CD4-positive, alpha-beta T cell treated with Interleukin-1 beta for 1 hour (primary cell): Measurements from ENCODE around the gene RYR1.
A peak's percentile ranks its signal among the peaks of the same experiment; 100 is the strongest.
"Not testable (repeated sequence)": the region's sequence is repeated elsewhere in the genome, so short reads cannot be mapped to it uniquely, and the experiment has no call there.

Experiments used
- DNase-seq, 2 donors: peaks; one replicate each; pipeline ENCODE4 v3.0.0-alpha.2; 2020 to 2022

Gene RYR1

DNA sequence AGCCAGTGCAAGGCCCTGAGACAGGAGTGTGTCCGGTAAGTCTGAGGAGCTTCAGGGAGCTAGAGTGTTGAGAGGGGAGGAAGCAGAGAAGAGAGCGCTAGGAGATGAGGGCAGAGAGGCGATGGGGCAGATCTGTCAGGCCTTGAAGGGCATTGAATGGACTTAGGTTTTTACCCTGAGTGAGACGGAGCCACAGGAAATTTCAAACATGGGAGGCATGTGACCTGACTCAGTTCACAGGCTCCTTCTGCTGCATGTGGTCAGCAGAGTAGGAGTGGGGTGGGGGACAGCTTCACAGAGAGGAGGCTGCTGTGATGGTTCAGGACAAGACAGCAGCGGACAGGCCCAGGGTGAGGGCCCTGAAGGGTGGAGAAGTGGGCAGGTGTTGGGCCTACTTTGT lies 33.1 kb upstream of the RYR1 start:
- no peak for DNase-seq

DNA sequence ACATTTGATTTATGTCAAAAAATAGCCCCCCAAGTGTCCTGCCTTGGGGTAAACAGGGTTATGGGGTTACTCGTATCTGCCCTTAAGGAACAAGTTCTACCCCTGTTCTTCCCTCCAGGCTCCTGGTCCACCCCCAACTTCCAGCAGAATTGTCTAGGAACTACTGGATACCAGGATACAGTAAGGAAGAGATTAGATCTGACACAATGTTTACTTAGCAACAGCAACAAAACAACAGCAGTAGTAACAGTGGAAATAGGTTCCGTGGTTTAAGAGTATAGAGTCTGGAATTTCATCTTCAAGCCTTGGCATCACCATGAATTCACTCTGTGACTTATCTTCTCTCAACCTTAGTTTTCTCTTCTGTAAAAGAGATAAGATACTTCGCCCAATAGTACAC lies 32.3 kb upstream of the RYR1 start:
- no peak for DNase-seq

DNA sequence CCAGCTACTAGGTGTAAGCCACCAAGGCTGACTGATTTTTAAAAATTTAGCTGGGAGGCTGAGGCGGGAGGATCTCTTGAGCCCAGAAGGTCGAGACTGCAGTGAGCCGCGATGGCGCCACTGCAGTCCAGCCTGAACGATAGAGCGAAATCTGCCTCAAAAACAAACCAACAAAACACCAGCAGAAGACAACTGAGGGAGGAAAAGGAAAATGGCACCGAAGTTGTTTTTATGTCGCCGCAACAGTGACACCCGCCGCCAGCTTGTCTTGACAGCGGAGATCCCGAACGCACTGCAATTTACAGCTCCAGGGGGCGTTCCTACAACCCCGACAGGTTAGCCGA lies 30.9 kb upstream of the RYR1 start:
- DNase-seq, result no peak

DNA sequence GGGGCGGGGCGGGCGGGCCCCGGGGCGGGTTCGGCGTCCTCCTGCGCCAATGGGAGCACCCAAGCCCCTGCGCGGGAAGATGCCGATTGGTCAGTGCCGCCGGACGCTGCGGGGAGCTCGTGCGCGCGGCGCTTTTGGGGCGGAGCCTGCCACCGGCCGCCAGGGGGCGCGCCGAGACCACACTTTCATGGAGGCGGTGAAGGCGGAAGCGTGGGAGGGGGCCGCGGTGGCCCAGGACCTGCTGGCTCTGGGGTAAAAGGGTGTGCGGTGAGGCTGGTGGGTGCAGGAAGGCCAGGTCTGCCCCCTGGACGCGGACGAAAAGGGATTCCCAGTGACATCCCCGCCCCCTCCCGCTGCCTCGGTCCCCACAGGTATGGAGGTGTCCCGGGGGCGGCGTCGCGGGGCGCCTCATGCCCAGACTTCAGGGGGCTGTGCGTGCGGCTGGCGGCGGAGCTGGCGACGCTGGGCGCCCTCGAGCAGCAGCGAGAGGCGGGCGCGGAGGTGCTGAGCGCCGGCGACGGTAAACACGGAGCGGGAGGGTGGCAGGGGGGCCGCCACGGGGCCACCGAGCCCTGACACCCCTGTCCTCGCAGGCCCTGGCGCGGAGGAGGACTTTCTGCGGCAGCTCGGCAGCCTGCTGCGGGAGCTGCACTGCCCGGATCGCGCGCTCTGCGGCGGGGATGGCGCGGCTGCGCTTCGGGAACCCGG lies 30.4 kb upstream of the RYR1 start, which contains the start of gene FAM98C:
Gene FAM98C (plus strand): TSS at position 127 of the 708 bp plus-strand sequence. CDS start 61 bp downstream, at position 188.
- DNase-seq, result peak; percentile 98 to 99

DNA sequence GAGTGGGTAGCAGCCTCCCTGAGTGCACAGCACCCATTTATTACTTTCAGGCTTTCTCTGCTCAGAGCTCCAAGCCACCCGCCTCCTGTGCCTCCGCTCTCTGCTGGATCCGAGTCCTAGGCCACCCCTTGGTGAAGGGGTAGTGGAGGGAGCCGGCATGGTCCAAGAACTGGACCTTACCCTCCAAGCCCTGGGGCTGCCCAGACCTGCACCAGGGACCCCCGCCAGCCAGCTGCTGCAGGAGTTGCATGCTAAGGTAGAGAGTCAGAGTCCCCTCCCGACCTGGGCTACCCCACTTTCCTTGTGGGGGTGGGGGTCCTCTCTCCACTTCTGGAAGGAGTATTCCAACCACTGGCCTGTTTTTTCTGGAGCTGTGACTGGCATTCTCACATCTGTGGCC lies 28.6 kb upstream of the RYR1 start:
- DNase-seq, result no peak

DNA sequence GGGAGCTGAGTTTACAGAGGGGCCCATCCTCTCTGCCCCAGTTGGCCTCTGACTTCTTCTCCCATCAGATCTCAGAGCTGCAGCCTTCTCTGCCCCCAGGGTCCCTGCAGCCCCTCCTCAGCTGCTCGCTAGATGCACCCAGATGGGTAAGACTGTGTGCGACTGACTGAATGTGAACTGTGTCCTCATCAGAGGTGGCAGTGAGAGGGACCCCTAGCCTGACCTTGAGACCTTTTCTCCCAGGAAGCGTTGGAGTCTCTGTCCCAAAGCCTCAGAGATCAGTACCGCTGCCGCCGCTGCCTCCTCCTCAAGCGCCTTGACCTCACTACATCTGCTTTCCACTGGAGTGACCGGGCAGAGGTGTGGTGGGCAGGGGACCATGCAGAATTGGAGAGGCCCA lies 28.2 kb upstream of the RYR1 start:
- no peak for DNase-seq

DNA sequence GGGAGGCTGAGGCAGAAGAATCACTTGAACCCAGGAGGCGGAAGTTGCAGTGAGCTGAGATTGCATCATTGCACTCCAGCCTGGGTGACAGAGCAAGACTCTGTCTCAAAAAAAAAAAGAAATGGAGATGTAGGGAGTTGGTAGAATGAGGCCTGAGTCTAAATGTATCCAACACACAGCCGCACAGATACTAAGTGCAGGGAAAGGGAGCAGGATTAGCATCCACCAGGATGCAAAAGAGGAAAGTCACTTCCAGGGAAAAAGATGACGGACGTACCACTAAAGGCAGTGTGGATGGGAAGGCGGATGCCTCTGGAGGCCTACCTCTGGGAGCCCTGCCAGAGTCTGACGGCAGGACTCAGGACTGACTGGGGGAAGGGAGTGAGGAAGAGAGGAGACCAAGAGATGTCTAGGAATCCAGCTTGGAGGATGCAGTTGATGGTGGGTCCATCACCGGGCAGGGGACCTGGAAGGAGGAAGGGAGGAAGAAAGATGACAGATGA lies 23.8 kb upstream of the RYR1 start:
- DNase-seq, result no peak

DNA sequence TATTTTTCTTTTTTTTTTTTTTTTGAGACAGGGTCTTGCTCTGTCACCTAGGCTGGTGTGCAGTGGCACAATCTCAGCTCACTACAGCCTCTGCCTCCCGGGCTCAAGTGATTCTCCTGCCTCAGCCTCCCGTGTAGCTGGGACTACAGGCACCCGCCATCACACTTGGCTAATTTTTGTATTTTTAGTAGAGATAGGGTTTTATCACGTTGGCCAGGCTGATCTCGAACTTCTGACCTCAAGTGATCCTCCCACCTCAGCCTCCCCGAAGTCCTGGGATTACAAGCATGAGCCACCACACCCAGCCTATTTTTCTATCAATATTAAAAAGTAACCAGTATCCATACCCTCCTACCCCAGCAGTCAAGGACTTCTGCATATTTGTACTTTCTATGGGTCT lies 23.1 kb upstream of the RYR1 start:
- not testable (repeated sequence) for DNase-seq

DNA sequence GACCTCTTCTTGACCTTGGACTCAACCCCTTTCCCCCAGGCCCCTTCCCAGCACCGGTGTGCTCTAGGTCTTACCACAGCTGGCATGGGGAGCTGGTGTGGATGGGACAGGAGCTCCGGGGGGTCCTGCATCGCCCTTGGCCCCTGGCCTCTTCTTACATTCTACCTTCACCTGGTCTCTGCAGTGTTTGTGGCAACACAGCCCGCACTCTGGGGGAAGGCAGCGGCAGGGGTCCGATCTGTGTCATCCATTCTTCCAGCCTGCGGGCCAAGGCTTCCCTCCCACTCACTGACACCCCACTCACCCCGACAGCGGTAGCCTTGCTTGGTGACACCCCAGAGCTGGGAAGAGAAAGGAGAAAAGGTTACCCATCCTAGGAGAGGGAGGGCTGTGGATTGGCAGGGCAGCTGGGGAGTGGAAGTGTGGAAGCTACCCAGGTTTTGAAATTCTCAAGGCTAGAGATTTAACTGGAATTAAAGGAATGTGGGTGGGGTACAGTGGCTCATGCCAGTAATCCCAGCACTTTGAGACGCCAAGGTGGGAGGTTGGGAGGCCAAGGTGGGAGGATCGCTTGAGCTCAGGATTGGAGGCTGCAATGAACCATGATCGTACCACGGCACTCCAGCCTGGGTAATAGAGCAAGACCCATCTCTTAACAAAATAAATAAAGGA lies 22.3 kb upstream of the RYR1 start:
- no peak for DNase-seq

DNA sequence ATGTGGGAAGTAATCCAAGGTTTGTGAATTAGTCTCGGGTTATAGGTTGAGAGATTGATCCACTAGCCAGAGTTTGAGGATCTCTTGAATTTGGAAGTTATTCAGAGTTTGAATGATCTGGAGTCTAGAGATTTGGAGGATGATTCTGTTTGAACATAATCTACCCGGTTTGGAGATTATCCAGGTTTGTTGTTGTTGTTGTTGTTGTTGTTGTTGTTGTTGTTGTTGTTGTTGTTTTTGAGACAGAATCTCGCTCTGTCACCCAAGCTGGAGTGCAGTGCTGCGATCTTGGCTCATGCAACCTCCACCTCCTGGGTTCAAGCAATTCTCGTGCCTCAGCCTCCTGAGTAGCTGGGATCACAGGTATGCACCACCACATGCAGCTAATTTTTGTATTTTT lies 21.6 kb upstream of the RYR1 start:
- not testable (repeated sequence) for DNase-seq

DNA sequence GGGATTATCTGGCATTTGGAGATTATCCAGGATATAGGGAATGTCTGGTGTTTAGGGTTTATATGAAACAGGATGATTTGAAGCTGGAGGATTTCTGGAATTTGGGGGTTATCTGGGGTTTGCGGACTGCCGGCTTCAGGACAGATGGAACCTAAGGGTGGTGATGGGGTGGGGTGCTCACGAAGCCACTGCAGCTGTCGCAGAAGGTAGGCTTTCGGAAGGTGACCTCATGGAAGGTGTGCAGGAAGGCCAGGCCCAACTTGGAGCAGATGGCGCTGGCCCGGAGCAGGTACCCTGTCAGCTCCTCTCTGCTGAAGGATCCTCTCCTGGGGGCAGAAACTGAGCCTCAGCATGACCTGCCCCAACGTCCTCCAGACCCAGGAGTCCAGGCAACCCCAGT lies 21.0 kb upstream of the RYR1 start:
- DNase-seq, result no peak

DNA sequence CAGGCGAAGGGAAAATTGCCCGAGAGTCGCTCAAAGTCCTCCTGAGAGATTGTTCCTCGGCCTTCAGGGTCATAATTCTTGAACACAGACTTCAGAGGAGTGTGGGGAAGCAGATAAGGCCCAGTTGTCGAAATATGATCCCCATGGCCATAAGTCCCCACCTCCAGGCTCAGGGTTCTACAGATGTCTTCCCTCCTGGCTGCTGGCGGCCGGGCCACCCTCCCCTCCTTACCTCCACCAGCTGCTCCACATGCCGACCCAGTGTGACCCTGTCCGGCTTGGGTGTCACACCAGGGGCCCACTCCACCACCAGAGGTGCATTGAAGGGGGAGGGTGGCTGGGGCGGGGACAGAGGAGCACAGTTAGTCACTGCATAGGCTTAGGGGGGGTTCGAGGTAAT lies 20.5 kb upstream of the RYR1 start:
- no peak for DNase-seq

DNA sequence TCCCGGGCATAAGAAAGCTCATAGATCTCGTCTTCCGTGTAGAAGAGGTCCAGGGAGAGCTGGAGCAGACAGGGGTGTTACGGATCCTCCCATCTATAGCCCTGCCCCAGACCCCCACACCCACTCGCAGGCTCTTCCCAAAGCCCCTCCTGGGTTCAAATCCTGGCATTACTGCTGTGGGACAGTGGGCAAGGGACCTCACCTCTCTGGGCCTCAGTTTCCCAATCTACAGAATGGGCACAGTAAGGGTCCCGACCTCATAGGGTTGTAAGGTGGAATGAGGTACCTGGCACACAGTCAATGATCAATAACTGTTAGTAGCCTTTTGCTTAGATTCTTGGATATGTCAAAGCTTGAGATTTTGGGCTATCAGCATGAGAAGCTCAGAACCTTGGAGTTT lies 20.1 kb upstream of the RYR1 start:
- DNase-seq, result no peak

DNA sequence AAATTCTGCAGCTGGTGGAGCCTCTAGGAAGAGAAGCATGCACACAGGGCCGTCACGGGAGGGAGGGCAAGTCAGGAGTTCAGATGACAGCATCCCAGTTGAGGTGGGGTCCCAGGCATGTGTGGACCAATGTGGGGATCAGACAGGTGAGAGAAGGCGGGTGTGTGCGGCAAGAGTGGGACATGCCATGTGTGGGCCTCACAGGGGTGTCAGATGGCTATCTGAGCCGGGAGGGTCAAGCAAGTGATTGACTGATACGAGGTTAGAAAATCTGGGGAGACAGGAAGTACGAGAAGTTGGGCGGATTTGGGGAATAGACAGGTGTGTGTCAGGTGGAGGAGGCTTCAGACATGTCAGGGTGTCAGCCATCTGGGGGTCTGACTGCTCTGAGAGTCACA lies 16.3 kb upstream of the RYR1 start:
- no peak for DNase-seq

DNA sequence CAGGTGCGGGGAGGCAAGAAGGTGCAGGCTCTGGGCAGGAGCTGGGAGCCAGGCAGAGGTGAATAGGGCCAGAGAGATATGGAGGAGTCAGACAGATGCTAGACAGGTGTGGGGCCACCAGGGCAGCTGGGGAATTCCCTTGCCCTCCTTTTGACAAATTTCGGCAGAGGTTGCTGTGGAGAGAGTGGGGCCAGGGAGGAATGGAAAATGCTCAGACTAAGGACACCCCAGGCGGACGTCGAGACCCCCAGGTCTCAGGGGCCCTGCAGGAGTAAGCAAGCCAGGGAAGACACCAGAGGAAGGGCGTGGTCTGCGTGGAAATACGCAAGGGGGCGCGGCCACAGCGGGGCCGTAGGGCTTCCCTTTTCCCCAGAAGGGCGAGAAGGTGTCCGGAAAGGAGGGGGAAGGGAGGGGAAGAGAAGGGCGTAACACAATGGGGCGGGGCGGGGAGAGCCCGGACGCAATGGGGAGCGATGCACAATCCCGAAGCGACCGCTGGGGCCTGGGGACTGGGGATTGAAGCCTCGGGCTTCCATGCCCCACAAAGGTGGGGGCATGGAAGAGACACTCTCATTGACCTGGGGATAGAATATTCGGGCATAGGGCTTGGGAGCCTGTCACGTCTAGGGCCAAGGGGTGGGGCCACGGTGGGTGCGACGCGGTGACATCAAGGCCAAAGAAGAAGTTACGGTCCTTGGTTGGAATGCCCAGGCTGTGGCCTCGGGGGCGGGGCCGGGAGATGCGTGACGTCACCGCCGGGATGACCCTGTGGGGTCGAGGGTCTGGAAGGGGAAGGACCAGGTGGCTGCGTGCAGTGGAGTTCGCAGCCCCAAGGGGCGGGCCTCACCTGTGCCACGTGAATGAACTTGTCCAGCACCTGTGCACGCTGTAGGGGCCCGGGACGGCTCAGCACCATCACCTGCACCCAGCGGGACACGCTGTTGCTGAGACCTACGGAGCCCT lies 15.7 kb upstream of the RYR1 start:
- DNase-seq, result peak; percentile 68 to 79

DNA sequence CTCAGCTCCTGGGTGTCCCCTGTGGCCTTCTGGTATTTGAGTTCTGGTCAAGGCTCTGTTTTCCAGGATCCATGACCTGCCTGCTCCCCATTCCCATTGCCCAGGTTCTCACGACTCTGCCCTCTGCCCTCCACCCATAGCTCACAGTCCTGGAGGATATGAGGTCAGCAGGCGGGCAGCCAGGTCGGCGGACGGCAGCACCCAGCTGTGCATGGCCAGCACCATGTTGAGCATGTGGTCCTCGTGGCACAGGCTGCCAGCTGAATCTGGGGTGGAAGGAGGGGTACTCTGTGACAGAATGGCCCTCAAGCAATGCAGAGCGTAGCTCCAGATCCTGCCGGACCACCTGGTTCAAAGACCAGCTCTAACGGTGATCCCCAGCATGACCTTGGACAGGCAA lies 12.6 kb upstream of the RYR1 start:
- DNase-seq, result no peak

DNA sequence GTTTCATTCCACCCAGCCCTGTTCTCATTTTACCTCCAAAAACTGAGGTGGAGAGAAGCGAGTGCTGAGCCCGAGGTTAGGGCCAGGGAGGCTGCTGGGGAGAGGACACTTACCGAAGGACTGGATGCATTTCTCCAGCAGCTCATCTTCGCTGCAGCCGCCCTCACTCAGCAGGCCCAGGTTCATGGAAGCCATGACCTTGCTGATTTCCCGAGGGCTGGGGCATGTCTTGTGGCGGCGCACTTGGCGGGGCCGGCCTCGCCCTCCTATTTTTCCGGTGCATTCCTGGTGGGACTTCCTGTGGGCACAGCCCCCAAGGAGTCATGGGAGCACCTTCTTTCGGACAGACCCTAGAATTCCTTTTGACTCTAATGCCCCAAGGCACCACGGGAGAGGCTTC lies 11.6 kb upstream of the RYR1 start:
- DNase-seq, result no peak

DNA sequence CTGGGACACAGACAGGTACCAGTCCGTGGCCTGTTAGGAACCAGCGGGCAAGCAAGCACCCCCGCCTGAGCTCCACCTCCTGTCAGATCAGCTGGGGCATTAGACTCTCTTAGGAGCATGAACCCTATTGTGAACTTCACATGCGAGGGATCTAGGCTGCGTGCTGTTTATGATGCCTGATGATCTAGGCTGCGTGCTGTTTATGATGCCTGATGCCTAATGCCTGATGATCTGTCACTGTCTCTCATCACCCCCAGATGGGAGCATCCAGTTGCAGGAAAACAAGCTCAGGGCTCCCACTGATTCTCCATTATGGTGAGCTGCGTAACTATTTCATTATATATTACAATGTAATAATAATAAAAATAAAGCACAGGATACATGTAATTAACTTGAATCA lies 11.1 kb upstream of the RYR1 start:
- no peak for DNase-seq

DNA sequence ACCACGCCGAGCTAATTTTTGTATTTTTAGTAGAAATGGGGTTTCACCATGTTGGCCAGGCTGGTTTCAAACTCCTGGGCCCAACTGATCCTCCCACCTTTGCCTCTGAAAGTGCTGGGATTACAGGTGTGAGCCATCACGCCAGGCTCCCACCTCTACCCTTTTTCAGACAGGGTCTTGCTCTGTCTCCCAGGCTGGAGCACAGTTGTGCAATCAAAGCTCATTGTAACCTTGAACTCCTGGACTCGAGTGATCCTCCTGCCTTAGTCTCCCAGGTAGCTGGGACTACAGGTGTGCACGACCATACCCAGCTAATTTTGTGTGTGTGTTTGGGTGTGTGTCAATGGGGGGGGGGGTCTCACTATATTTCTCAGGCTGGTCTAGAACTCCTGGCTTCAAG lies 9.2 kb upstream of the RYR1 start:
- DNase-seq, result no peak

DNA sequence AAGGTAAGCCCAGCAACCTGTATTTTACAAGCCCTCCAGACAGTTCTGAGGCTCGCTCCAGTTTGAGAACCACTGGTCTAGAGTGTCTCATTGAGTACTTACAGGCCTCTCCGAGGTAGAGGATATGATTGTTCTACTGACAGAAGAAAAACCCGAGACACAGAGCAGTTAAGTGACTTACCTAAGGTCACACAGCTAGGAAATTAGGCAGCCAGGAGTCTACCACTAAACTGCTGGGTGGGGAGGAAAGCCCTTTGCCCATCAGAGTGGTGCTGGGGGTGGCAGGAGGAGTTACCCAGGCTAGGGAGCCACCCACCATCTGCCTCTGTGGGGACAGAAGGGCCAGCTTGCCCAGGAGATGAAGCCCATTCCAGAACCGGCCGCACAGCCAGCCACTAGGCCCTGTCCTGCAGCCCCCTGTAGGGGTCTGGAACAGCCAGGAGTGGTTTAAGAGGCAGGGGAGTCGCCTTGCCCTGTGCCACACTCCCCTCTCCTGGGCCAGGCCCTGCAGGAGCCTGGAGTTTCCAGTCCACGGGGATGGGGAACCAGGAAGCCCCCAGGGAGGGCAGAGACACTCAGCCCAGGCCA lies 8.2 kb upstream of the RYR1 start:
- no peak for DNase-seq

DNA sequence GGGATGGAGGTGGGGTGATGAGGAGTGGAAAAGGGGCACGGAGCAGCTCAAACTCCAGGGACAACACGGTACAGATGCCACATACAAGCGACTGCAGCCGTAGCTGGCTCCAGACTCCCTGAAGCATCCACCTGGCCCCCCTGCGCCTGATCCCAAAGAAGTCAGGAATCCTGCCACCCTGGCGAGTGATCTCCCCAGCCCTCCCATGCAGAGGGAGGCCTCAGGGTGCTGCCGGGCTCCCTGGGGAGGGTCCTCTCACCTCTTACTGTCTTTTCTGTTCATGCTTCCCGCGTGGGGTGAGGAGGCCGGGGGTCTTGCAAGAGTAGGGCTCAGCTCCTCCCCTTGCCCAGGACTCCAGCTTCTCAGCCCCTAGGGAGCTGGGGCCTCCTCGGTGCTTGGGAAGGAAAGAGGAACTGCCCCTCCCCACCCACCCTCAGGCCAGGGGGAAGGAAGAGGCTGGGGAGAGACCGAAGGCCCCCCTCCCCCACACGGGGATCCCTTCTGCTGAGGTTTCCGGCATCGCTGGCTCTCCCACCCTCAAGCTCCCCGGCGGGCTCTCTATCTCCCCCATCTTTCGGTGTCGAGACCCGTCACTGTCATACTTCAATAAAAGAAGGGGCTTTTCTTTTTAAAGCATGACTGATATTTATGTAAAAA lies 7.6 kb upstream of the RYR1 start, which contains the start of gene RASGRP4:
Gene RASGRP4 (minus strand): TSS at position 410 of the 657 bp plus-strand sequence. CDS start 128 bp downstream, at position 282.
- peak; percentile 35 to 54 for DNase-seq

DNA sequence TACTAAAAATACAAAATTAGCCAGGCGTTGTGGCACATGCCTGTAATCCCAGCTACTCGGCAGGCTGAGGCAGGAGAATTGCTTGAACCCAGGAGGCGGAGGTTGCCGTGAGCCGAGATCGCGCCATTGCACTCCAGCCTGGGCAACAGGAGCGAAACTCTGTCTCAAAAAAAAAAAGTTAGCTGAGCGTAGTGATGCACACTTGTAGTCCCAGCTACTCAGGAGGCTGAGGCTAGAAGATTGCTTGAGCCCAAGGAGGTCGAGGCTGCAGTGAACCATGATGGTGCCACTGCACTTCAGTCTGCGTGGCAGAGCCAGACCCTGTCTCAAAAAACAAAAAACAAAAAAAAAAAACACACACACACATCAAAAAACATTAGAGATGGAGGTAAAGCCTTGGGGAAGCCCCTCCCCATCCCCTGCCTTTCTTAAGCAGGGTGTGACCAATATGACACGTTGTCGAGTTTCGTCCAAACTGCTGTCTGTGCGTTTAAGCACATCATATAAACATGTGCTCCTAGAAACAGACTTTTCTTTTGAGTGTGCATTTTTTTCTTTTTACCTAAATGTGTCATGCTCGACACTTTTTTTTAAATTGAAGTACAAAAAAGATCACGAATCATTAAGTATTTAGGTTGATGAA lies 6.3 kb upstream of the RYR1 start:
- DNase-seq, result peak; percentile 24 to 42
